ENCODE data around the gene MAEL. TPM values are rescaled to one million over a fixed set of nuclear protein-coding genes. Genes with fewer than 3 reads are reported as not detected.

The MAEL gene
- total RNA-seq, 4 donors from 2014 or later, result 0.54 to 2.0 (median 0.90) TPM

DNA sequence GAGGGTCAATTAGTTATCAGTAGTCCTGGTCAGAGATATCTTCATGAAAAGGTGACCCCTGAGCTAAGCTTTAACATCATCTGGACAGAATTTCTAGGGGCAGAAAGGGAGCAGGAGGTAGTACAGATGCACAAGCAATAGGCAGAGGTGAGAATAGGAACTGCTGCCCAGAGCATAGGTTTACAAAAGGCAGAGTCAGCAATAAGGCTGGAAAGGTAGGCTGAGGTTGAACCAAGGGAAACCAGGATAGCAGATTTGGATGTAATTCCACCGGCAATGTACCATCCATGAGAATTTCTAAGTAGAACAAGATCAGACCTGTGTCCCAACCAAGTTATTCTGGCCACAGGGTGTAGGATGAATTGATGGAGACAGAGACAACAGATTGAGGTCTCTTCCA lies 7.5 kb upstream of the MAEL start:
- Histone ChIP-seq H3K27ac (no peak overlapping the region), H3K9me3 (no peaks in the 10 kb centered on the region), H3K4me3 (no peak overlapping the region), H3K4me1 (peaks cover 0 to 4% (median 0%) of the 10 kb centered on the region in 3 donors), H3K36me3 (no peaks in the 10 kb centered on the region), H3K27me3 (no peaks in the 10 kb centered on the region)
- no peak for ATAC-seq
- no peak for TF ChIP-seq EP300 (IDR thresholded peaks at IDR 0.05)
- TF ChIP-seq POLR2A (IDR thresholded peaks at IDR 0.05), result no peak
- 82 to 86% methylated on average over 1 of the region's 1 CpG for WGBS, 2 donors (ENCODE audit: low coverage in 1 of 2)

DNA sequence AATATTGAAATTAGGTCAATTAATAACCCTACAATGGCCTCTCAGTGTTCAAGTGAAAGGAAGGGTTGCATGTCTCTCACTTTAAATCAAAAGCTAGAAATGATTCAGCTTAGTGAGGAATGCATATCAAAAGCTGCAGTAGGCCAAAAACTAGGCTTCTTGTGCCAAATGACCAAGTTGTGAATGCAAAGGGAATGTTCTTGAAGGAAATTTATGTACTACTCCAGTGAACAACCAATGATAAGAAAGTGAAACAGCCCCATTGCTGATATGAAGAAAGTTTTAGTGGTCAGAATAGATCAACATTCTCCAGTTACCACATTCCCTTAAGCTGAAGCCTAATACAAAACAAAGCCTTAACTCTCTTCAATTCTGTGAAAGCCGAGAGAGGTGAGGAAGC lies 10.0 kb downstream of the MAEL start:
- H3K27ac ChIP-seq, result no peak overlapping the region

DNA sequence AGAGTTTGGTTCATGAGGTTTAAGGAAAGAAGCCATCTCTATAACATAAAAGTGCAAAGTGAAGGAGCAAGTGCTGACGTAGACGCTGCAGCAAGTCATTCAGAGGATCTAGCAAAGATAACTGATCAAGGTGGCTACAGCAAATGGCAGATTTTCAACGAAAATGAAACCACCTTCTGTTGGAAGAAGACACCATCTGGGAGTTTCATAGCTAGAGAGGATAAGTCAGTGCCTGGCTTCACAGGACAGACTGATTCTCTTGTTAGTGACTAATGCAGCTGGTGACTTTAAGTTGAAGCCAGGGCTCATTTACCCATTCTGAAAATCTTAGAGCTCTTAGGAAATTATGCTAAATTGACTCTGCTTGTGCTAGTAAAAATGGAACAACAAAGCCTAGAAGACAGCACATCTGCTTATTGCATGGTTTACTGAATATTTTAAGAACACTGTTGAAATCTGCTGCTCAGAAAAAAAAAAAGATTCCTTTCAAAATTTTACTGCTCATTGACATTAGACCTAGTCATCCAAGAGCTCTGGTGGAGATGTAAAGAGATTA lies 10.5 kb downstream of the MAEL start:
- no peak for ATAC-seq
- Histone ChIP-seq H3K9me3 (peaks cover 0 to 6% (median 0%) of the 10 kb centered on the region in 3 donors), H3K27me3 (no peaks in the 10 kb centered on the region), H3K27ac (no peak overlapping the region), H3K36me3 (no peaks in the 10 kb centered on the region), H3K4me3 (no peak overlapping the region), H3K4me1 (no peaks in the 10 kb centered on the region)
- TF ChIP-seq CTCF (IDR thresholded peaks at IDR 0.05) (no peak), EP300 (IDR thresholded peaks at IDR 0.05) (no peak), POLR2AphosphoS5 (IDR thresholded peaks at IDR 0.05) (no peak), POLR2A (IDR thresholded peaks at IDR 0.05) (no peak)
- 64 to 79% methylated on average over 3 of the region's 3 CpGs for WGBS, 2 donors (ENCODE audit: low coverage in 1 of 2)

More for the DNA sequence above, 10.0 kb downstream of the MAEL start:
- Histone ChIP-seq H3K36me3 (no peaks in the 10 kb centered on the region), H3K27me3 (no peaks in the 10 kb centered on the region), H3K4me1 (no peaks in the 10 kb centered on the region), H3K9me3 (peaks cover 0 to 6% (median 0%) of the 10 kb centered on the region in 3 donors), H3K4me3 (no peak overlapping the region)
- no peak for TF ChIP-seq POLR2AphosphoS5 (IDR thresholded peaks at IDR 0.05)
- no peak for TF ChIP-seq EP300 (IDR thresholded peaks at IDR 0.05)
- TF ChIP-seq CTCF (IDR thresholded peaks at IDR 0.05), result no peak
- TF ChIP-seq POLR2A (IDR thresholded peaks at IDR 0.05), result no peak
- WGBS, 2 donors (ENCODE audit: low coverage in 1 of 2), result 80% methylated on average over 1 of the region's 1 CpG; no CpG with 5 or more reads in 1 of the 2 donors
- ATAC-seq, result no peak

- H3K27me3 ChIP-seq, result no peaks in the 10 kb centered on the region
- no peak overlapping the region for H3K4me3 ChIP-seq
- peaks cover 0 to 6% (median 0%) of the 10 kb centered on the region in 3 donors for H3K9me3 ChIP-seq
- no peak overlapping the region for H3K27ac ChIP-seq
- no peaks in the 10 kb centered on the region for H3K4me1 ChIP-seq
- WGBS, 2 donors (ENCODE audit: low coverage in 1 of 2), result 78 to 82% methylated on average over 1 of the region's 1 CpG
- ATAC-seq, result no peak
- TF ChIP-seq EP300 (IDR thresholded peaks at IDR 0.05) (no peak), CTCF (IDR thresholded peaks at IDR 0.05) (no peak), POLR2A (IDR thresholded peaks at IDR 0.05) (no peak), POLR2AphosphoS5 (IDR thresholded peaks at IDR 0.05) (no peak)
- no peaks in the 10 kb centered on the region for H3K36me3 ChIP-seq
These were observed 11.5 kb downstream of the MAEL start for GRCh38 chr1:167000546-167000945.

GRCh38 chr1:167002354-167002753 lies 13.3 kb downstream of the MAEL start:
- no peak for ATAC-seq
- Histone ChIP-seq H3K36me3 (no peaks in the 10 kb centered on the region), H3K4me1 (no peaks in the 10 kb centered on the region), H3K27ac (no peak overlapping the region), H3K27me3 (no peaks in the 10 kb centered on the region), H3K4me3 (no peak overlapping the region), H3K9me3 (peaks cover 0 to 6% (median 0%) of the 10 kb centered on the region in 3 donors)
- 79 to 85% methylated on average over 2 of the region's 2 CpGs for WGBS, 2 donors (ENCODE audit: low coverage in 1 of 2)
- TF ChIP-seq POLR2AphosphoS5 (IDR thresholded peaks at IDR 0.05) (no peak), POLR2A (IDR thresholded peaks at IDR 0.05) (no peak), CTCF (IDR thresholded peaks at IDR 0.05) (no peak), EP300 (IDR thresholded peaks at IDR 0.05) (no peak)

Measured in gastroesophageal sphincter (tissue), 4 donors.